GM21529 (cell line): ENCODE results near the gene SLX1B.
"Not testable (repeated sequence)": the region's sequence is repeated elsewhere in the genome, so short reads cannot be mapped to it uniquely, and the experiment has no call there.

Experiments
- ATAC-seq: cut with Tn5 transposase; IDR thresholded peaks from one replicate; pipeline ENCODE4 v1.9.1; 2021; ENCODE audit not compliant: unreplicated experiment

The SLX1B gene

GRCh38 chr16:29454269-29454668, at the start of gene SLX1B, which contains the start of gene BOLA2:
SLX1B (plus strand) TSS chr16:29454533.
BOLA2 (minus strand) TSS chr16:29454351; CDS start chr16:29454253, 98 bp downstream.
- peak; percentile 88 for ATAC-seq

- not testable (repeated sequence) for ATAC-seq
Measured at GRCh38 chr16:29405249-29405648, 49.1 kb upstream of the SLX1B start.

GRCh38 chr16:29423587-29423986, 30.7 kb upstream of the SLX1B start:
- ATAC-seq, result not testable (repeated sequence)

- not testable (repeated sequence) for ATAC-seq
Measured at GRCh38 chr16:29425390-29425789, 28.9 kb upstream of the SLX1B start.

GRCh38 chr16:29453754-29454153, 579 bp upstream of the SLX1B start:
- not testable (repeated sequence) for ATAC-seq

- peak; percentile 61 for ATAC-seq
Measured at GRCh38 chr16:29454828-29455227, 495 bp downstream of the SLX1B start.

GRCh38 chr16:29457660-29458059, 3.3 kb downstream of the SLX1B start:
- ATAC-seq, result not testable (repeated sequence)

GRCh38 chr16:29459706-29460646, 5.6 kb downstream of the SLX1B start, which contains the start of gene SULT1A4:
SULT1A4 (plus strand) TSS chr16:29459913; CDS start chr16:29461386, 1,473 bp downstream.
- ATAC-seq, result not testable (repeated sequence)

- ATAC-seq, result not testable (repeated sequence)
Measured at GRCh38 chr16:29460647-29461030, 6.3 kb downstream of the SLX1B start.

GRCh38 chr16:29465985-29466824, 11.9 kb downstream of the SLX1B start:
- ATAC-seq, result not testable (repeated sequence)

GRCh38 chr16:29466904-29467303, 12.6 kb downstream of the SLX1B start:
- not testable (repeated sequence) for ATAC-seq

- not testable (repeated sequence) for ATAC-seq
Measured at GRCh38 chr16:29467654-29468366, 13.5 kb downstream of the SLX1B start.

GRCh38 chr16:29469660-29470059, 15.3 kb downstream of the SLX1B start:
- ATAC-seq, result not testable (repeated sequence)

GRCh38 chr16:29472065-29472464, 17.7 kb downstream of the SLX1B start:
- not testable (repeated sequence) for ATAC-seq

GRCh38 chr16:29482276-29482675, 27.9 kb downstream of the SLX1B start:
- not testable (repeated sequence) for ATAC-seq

- not testable (repeated sequence) for ATAC-seq
Measured at GRCh38 chr16:29506308-29506707, 52.0 kb downstream of the SLX1B start, which contains the start of gene NPIPB12. NPIPB12 (minus strand) TSS chr16:29506408.
